Large intestine (tissue), 3 donors: Measurements from ENCODE around the gene ST3GAL5. TPM values are rescaled to one million over a fixed set of nuclear protein-coding genes. Genes with fewer than 3 reads are reported as not detected.
"Not testable (repeated sequence)": the region's sequence is repeated elsewhere in the genome, so short reads cannot be mapped to it uniquely, and the experiment has no call there.

Experiments used
- DNase-seq, 2 donors: peaks; one replicate each; pipeline versions ENCODE4 v3.0.0 to v3.0.0-alpha.2; 2013
- H3K27ac ChIP-seq: one replicate; pipeline ENCODE4 v1.5.1; 2013; ENCODE audit warnings: low read length
- H3K27me3 ChIP-seq: 2 replicates; pipeline ENCODE4 v1.6.1; 2013; ENCODE audit warnings: low read length; ENCODE audit not compliant: control insufficient read depth, insufficient read depth
- H3K36me3 ChIP-seq: 2 replicates; pipeline ENCODE4 v1.6.1; 2013; ENCODE audit warnings: low read length; ENCODE audit not compliant: control insufficient read depth, insufficient read depth
- H3K4me1 ChIP-seq: one replicate; pipeline ENCODE4 v1.6.1; 2013; ENCODE audit warnings: low read length; ENCODE audit not compliant: control insufficient read depth, insufficient read depth
- H3K4me3 ChIP-seq: one replicate; pipeline ENCODE4 v1.5.1; 2013; ENCODE audit warnings: low read length
- H3K9me3 ChIP-seq: one replicate; pipeline ENCODE4 v1.6.1; 2013; ENCODE audit warnings: mild to moderate bottlenecking, low read depth, low read length, moderate library complexity; ENCODE audit not compliant: control insufficient read depth
- WGBS: methylation state at CpG from one replicate; pipeline ENCODE4 v1.1.5; 2013; ENCODE audit warnings: low lambda C conversion rate; ENCODE audit not compliant: insufficient coverage; 5-methylcytosine and 5-hydroxymethylcytosine counted together
- polyA plus RNA-seq: library from polyadenylated mRNA; unstranded; fragments of 120-200 nt; gene quantifications from one replicate; pipeline ENCODE4 v1.2.1, GENCODE V29; 2013

Gene ST3GAL5
- polyA plus RNA-seq, 1 donor, result 10.0 TPM

- no peaks in the 10 kb centered on the region for H3K9me3 ChIP-seq
- H3K27ac ChIP-seq, result no peak overlapping the region
- no peak for DNase-seq
- no peaks in the 10 kb centered on the region for H3K4me1 ChIP-seq
- H3K27me3 ChIP-seq, result peaks cover 2% of the 10 kb centered on the region
- no CpG with 5 or more reads among the region's 6 CpGs for WGBS
- no peak overlapping the region for H3K4me3 ChIP-seq
- H3K36me3 ChIP-seq, result no peaks in the 10 kb centered on the region
Observed at GRCh38 chr2:85838641-85839040, 50.1 kb downstream of the ST3GAL5 start.

GRCh38 chr2:85838181-85838580, 50.6 kb downstream of the ST3GAL5 start:
- Histone ChIP-seq H3K27me3 (peaks cover 2% of the 10 kb centered on the region), H3K4me1 (no peaks in the 10 kb centered on the region), H3K27ac (no peak overlapping the region), H3K9me3 (no peaks in the 10 kb centered on the region), H3K36me3 (no peaks in the 10 kb centered on the region), H3K4me3 (no peak overlapping the region)
- WGBS, result no CpG with 5 or more reads among the region's 4 CpGs
- no peak for DNase-seq

DNA sequence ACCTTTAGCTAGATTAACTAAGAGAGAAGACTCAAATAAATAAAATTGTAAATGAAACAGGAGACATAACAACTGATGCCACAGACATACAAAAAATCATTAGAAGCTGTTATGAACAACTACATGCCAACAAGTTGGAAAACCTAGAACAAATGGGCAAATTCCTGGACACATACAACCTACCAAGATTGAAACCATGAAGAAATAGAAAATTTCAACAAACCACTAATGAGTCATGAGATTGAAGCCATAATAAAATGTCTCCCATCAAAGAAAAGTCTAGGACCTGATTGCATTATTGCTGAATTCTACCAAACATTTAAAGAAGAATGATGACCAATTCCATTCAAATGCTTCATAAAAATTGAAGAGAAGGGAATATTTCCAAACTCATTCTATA, 54.3 kb downstream of the ST3GAL5 start:
- H3K4me1 ChIP-seq, result no peaks in the 10 kb centered on the region
- DNase-seq, result no peak
- H3K4me3 ChIP-seq, result no peak overlapping the region
- H3K27me3 ChIP-seq, result peaks cover 2% of the 10 kb centered on the region
- no peak overlapping the region for H3K27ac ChIP-seq
- no peaks in the 10 kb centered on the region for H3K9me3 ChIP-seq
- no peaks in the 10 kb centered on the region for H3K36me3 ChIP-seq

- no peak overlapping the region for H3K27ac ChIP-seq
- no peaks in the 10 kb centered on the region for H3K9me3 ChIP-seq
- WGBS, result no CpG with 5 or more reads among the region's 2 CpGs
- peaks cover 3% of the 10 kb centered on the region for H3K27me3 ChIP-seq
- peaks cover 4% of the 10 kb centered on the region for H3K4me1 ChIP-seq
- H3K36me3 ChIP-seq, result no peaks in the 10 kb centered on the region
- no peak for DNase-seq
- no peak overlapping the region for H3K4me3 ChIP-seq
Observed at GRCh38 chr2:85831735-85832134, 57.1 kb downstream of the ST3GAL5 start.

GRCh38 chr2:85830645-85831044, 58.1 kb downstream of the ST3GAL5 start:
- Histone ChIP-seq H3K36me3 (no peaks in the 10 kb centered on the region), H3K4me3 (no peak overlapping the region), H3K9me3 (no peaks in the 10 kb centered on the region), H3K4me1 (peaks cover 4% of the 10 kb centered on the region), H3K27ac (no peak overlapping the region), H3K27me3 (peaks cover 3% of the 10 kb centered on the region)
- WGBS, result 100% methylated on average over 1 of the region's 1 CpG
- DNase-seq, result no peak

- not testable (repeated sequence) for H3K27me3 ChIP-seq, H3K36me3 ChIP-seq, DNase-seq, H3K27ac ChIP-seq, H3K9me3 ChIP-seq, H3K4me3 ChIP-seq, H3K4me1 ChIP-seq
- 83% methylated on average over 1 of the region's 4 CpGs for WGBS
Observed at GRCh38 chr2:85829394-85829793, 59.4 kb downstream of the ST3GAL5 start.

GRCh38 chr2:85828725-85829124, 60.1 kb downstream of the ST3GAL5 start:
- H3K36me3 ChIP-seq, result no peaks in the 10 kb centered on the region
- H3K27me3 ChIP-seq, result peaks cover 3% of the 10 kb centered on the region
- H3K4me3 ChIP-seq, result no peak overlapping the region
- DNase-seq, result no peak
- peaks cover 4% of the 10 kb centered on the region for H3K4me1 ChIP-seq
- WGBS, result 100% methylated on average over 2 of the region's 7 CpGs
- no peaks in the 10 kb centered on the region for H3K9me3 ChIP-seq
- no peak overlapping the region for H3K27ac ChIP-seq

- DNase-seq, result no peak
- Histone ChIP-seq H3K27ac (no peak overlapping the region), H3K4me1 (peaks cover 4% of the 10 kb centered on the region), H3K4me3 (no peak overlapping the region), H3K36me3 (no peaks in the 10 kb centered on the region), H3K27me3 (peaks cover 3% of the 10 kb centered on the region), H3K9me3 (no peaks in the 10 kb centered on the region)
- 100% methylated on average over 1 of the region's 18 CpGs for WGBS
Observed at GRCh38 chr2:85827879-85828569, 60.8 kb downstream of the ST3GAL5 start.

- peaks cover 4% of the 10 kb centered on the region for H3K4me1 ChIP-seq
- no peak overlapping the region for H3K4me3 ChIP-seq
- H3K36me3 ChIP-seq, result no peaks in the 10 kb centered on the region
- H3K9me3 ChIP-seq, result no peaks in the 10 kb centered on the region
- H3K27me3 ChIP-seq, result peaks cover 6% of the 10 kb centered on the region
- peak; percentile 27 to 56 for DNase-seq
- WGBS, result 50% methylated on average over 3 of the region's 20 CpGs
- H3K27ac ChIP-seq, result no peak overlapping the region
Observed at GRCh38 chr2:85826990-85827878, 61.6 kb downstream of the ST3GAL5 start.

DNA sequence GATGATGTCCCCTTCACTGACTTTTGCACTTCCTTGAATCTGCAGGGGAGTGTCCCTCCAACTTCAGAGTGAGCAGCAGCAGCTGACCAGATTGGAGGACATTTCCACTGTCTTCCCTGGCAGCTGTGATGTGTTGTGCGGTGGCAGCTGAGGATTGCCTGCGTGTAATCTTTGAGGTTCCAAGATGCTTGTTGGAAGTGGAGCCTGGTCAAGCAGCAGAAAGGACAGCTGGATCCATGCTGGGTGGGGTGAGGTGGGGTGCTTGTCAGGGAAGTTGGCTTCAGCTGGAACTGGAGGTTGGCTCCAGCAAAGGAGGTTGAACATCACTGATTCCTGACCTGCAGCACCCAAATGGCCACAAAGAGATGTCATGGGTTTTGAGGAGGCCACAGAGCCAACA, 64.8 kb downstream of the ST3GAL5 start:
- Histone ChIP-seq H3K36me3 (no peaks in the 10 kb centered on the region), H3K9me3 (no peaks in the 10 kb centered on the region), H3K27ac (no peak overlapping the region), H3K4me1 (peaks cover 4% of the 10 kb centered on the region), H3K27me3 (peaks cover 8% of the 10 kb centered on the region), H3K4me3 (no peak overlapping the region)
- WGBS, result no CpG with 5 or more reads among the region's 2 CpGs
- no peak for DNase-seq
